GM18868 (cell line): ENCODE results near the gene DIPK1C.
"Not testable (repeated sequence)": the region's sequence is repeated elsewhere in the genome, so short reads cannot be mapped to it uniquely, and the experiment has no call there.

Source experiments
- ATAC-seq: cut with Tn5 transposase; IDR thresholded peaks from one replicate; pipeline ENCODE4 v1.9.1; 2021; ENCODE audit warnings: mild to moderate bottlenecking, moderate library complexity; ENCODE audit not compliant: unreplicated experiment

DIPK1C gene

GRCh38 chr18:74457043-74457724, at the start of gene DIPK1C:
Gene DIPK1C, minus strand, starts transcription at chr18:74457308. Its CDS starts 49 bp downstream, at chr18:74457259.
- no peak for ATAC-seq

- ATAC-seq = no peak
Measured at GRCh38 chr18:74506448-74507084, 49.5 kb upstream of the DIPK1C start.

- ATAC-seq = no peak
Measured at GRCh38 chr18:74505776-74506175, 48.7 kb upstream of the DIPK1C start.

- no peak for ATAC-seq
Measured at GRCh38 chr18:74503137-74503536, 46.0 kb upstream of the DIPK1C start.

GRCh38 chr18:74501386-74501785, 44.3 kb upstream of the DIPK1C start:
- ATAC-seq = no peak

GRCh38 chr18:74500774-74501173, 43.7 kb upstream of the DIPK1C start:
- ATAC-seq = not testable (repeated sequence)

GRCh38 chr18:74500372-74500771, 43.3 kb upstream of the DIPK1C start:
- no peak for ATAC-seq

GRCh38 chr18:74499633-74500032, 42.5 kb upstream of the DIPK1C start:
- ATAC-seq = peak; percentile 25

GRCh38 chr18:74498712-74499627, 41.9 kb upstream of the DIPK1C start:
- peak; percentile 45 for ATAC-seq

- ATAC-seq = no peak
Measured at GRCh38 chr18:74497778-74498177, 40.7 kb upstream of the DIPK1C start.

GRCh38 chr18:74497324-74497676, 40.2 kb upstream of the DIPK1C start:
- no peak for ATAC-seq

GRCh38 chr18:74496508-74497323, 39.6 kb upstream of the DIPK1C start:
- ATAC-seq = peak; percentile 15

- ATAC-seq = peak; percentile 71
Measured at GRCh38 chr18:74495581-74496507, 38.7 kb upstream of the DIPK1C start, which contains the start of gene CNDP2. Gene CNDP2, plus strand, starts transcription at chr18:74496363. Its CDS starts 3,611 bp downstream, at chr18:74499974.

- no peak for ATAC-seq
Measured at GRCh38 chr18:74494514-74494913, 37.4 kb upstream of the DIPK1C start.

- ATAC-seq = peak; percentile 22
Measured at GRCh38 chr18:74493689-74494088, 36.6 kb upstream of the DIPK1C start.

GRCh38 chr18:74492259-74492658, 35.2 kb upstream of the DIPK1C start:
- no peak for ATAC-seq

- ATAC-seq = no peak
Measured at GRCh38 chr18:74489676-74490075, 32.6 kb upstream of the DIPK1C start.

GRCh38 chr18:74488864-74489263, 31.8 kb upstream of the DIPK1C start:
- ATAC-seq = no peak

GRCh38 chr18:74488354-74488753, 31.2 kb upstream of the DIPK1C start:
- ATAC-seq = no peak
